ENCODE data around the gene MROH2B.
"Not testable (repeated sequence)": the region's sequence is repeated elsewhere in the genome, so short reads cannot be mapped to it uniquely, and the experiment has no call there.

Gene MROH2B

GRCh38 chr5:41071242-41071641 lies at the start of gene MROH2B:
MROH2B (minus strand) TSS chr5:41071342; CDS start chr5:41070852, 490 bp downstream.
- no peak for DNase-seq

GRCh38 chr5:41120600-41120999 lies 49.5 kb upstream of the MROH2B start:
- DNase-seq = no peak

GRCh38 chr5:41118177-41118576 lies 47.0 kb upstream of the MROH2B start:
- no peak for DNase-seq

- DNase-seq = no peak
These were observed 44.1 kb upstream of the MROH2B start for GRCh38 chr5:41115281-41115680.

GRCh38 chr5:41112486-41113455 lies 41.6 kb upstream of the MROH2B start:
- no peak for DNase-seq

GRCh38 chr5:41109186-41109585 lies 38.0 kb upstream of the MROH2B start:
- DNase-seq = no peak

GRCh38 chr5:41102341-41102740 lies 31.2 kb upstream of the MROH2B start:
- no peak for DNase-seq

GRCh38 chr5:41097642-41098041 lies 26.5 kb upstream of the MROH2B start:
- DNase-seq = no peak

GRCh38 chr5:41095324-41096101 lies 24.4 kb upstream of the MROH2B start:
- no peak for DNase-seq

- no peak for DNase-seq
These were observed 23.7 kb upstream of the MROH2B start for GRCh38 chr5:41094871-41095270.

- DNase-seq = no peak
These were observed 22.7 kb upstream of the MROH2B start for GRCh38 chr5:41093803-41094202.

GRCh38 chr5:41087461-41087860 lies 16.3 kb upstream of the MROH2B start:
- no peak for DNase-seq

GRCh38 chr5:41083306-41083705 lies 12.2 kb upstream of the MROH2B start:
- DNase-seq = no peak

GRCh38 chr5:41071975-41072374 lies 833 bp upstream of the MROH2B start:
- no peak for DNase-seq

GRCh38 chr5:41067714-41068568 lies 3.2 kb downstream of the MROH2B start:
- DNase-seq = no peak

GRCh38 chr5:41065691-41066335 lies 5.3 kb downstream of the MROH2B start:
- DNase-seq = no peak

GRCh38 chr5:41057940-41058339 lies 13.2 kb downstream of the MROH2B start:
- DNase-seq = no peak

- DNase-seq = no peak
These were observed 13.9 kb downstream of the MROH2B start for GRCh38 chr5:41057231-41057630.

GRCh38 chr5:41048986-41049385 lies 22.2 kb downstream of the MROH2B start:
- DNase-seq = no peak

GRCh38 chr5:41043109-41043747 lies 27.9 kb downstream of the MROH2B start:
- no peak for DNase-seq

GRCh38 chr5:41032973-41033372 lies 38.2 kb downstream of the MROH2B start:
- DNase-seq = no peak

- not testable (repeated sequence) for DNase-seq
These were observed 48.5 kb downstream of the MROH2B start for GRCh38 chr5:41022600-41022999.

Data from CD4-positive, alpha-beta T cell treated with Interleukin-1 beta for 1 hour (primary cell).